KOPT-K1 (cell line): ENCODE results near the gene TBL1Y.
"Not testable (repeated sequence)": the region's sequence is repeated elsewhere in the genome, so short reads cannot be mapped to it uniquely, and the experiment has no call there.

Experiments
- H3K27ac ChIP-seq: fragments of 200-600 bp; sonication (generic); 2 replicates; pipeline ENCODE4 v1.5.1; 2016; ENCODE audit warnings: antibody characterized with exemption, mild to moderate bottlenecking, low read depth, low read length; ENCODE audit not compliant: poor library complexity, severe bottlenecking
- H3K36me3 ChIP-seq: fragments of 200-600 bp; sonication (generic); 2 replicates; pipeline ENCODE4 v1.5.1; 2017; ENCODE audit warnings: antibody characterized with exemption, mild to moderate bottlenecking, low read length, moderate library complexity; ENCODE audit not compliant: insufficient read depth
- H3K9me3 ChIP-seq: fragments of 200-600 bp; sonication (generic); 2 replicates; pipeline ENCODE4 v1.5.1; 2017; ENCODE audit warnings: antibody characterized with exemption, low read length, mild to moderate bottlenecking; ENCODE audit not compliant: insufficient read depth, poor library complexity, severe bottlenecking

TBL1Y gene

GRCh38 chrY:6910372-6911252 is at the start of gene TBL1Y:
TSS of gene TBL1Y (plus strand) at chrY:6910697. CDS start at chrY:7025085, 114,388 bp downstream.
- Histone ChIP-seq H3K36me3 (no peaks in the 10 kb centered on the region), H3K27ac (no peak within 1 kb of the TSS), H3K9me3 (no peaks in the 10 kb centered on the region)

DNA sequence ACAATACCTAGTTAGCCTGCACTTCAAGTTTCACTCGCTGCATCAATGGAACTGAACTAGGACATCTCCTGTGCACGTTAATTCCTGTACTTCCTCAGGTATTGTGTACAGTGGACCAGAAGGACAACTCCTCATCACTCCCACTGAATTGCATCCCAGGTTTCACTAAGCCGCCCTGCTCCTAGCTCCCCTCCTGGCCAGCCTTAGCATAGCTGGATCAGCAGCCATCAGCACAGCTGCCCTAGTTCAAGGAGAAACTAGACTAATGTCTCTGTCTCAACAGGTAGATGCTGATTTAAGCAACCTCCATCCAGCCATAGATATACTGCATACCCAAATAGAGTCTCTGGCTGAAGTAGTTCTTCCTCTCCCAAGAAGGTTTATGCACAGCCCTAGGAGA is 16.0 kb upstream of the TBL1Y start:
- no peaks in the 10 kb centered on the region for H3K36me3 ChIP-seq
- no peak overlapping the region for H3K27ac ChIP-seq
- no peaks in the 10 kb centered on the region for H3K9me3 ChIP-seq

DNA sequence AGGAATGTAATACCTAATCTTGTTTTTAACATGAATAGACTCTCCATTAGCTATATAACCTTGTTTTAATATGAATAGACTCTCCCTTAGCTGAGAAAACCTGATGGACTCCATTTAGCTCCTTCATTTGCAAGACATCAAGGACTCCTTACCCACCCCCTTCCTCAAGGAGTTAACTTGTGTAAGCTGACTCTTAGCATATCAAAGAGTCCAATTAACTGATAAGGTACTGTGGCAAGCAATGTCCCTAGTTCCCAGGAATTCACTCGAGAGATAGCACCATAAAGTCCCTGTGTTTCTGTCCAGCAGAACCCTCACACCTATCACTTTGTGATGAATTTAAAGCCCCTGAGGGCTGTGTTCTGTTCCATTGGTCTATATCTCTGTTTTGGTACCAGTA is 15.3 kb upstream of the TBL1Y start:
- H3K27ac ChIP-seq: no peak overlapping the region
- H3K9me3 ChIP-seq: no peaks in the 10 kb centered on the region
- H3K36me3 ChIP-seq: no peaks in the 10 kb centered on the region

DNA sequence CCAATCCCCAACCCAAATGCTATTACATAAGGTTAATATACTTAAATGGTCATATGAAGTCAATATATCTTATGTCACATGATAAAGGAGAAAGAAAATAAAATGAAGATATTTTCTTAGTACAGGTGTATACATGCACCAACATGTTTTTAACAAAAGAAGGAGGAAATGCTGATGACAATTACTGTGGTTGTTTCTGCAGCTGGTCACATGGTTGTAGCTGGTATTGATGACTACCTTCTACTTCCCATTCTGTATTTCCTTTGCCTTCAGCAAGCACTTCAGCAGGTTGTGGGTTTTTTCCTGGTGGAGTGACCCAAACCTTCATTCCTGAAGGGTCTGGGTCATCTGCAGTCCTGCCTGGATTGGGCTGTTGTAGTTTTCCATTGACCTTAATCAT is 8.4 kb upstream of the TBL1Y start:
- not testable (repeated sequence) for H3K27ac ChIP-seq, H3K36me3 ChIP-seq, H3K9me3 ChIP-seq

GRCh38 chrY:6907591-6907990 is 2.9 kb upstream of the TBL1Y start:
- H3K27ac ChIP-seq: no peak overlapping the region
- no peaks in the 10 kb centered on the region for H3K9me3 ChIP-seq
- no peaks in the 10 kb centered on the region for H3K36me3 ChIP-seq

DNA sequence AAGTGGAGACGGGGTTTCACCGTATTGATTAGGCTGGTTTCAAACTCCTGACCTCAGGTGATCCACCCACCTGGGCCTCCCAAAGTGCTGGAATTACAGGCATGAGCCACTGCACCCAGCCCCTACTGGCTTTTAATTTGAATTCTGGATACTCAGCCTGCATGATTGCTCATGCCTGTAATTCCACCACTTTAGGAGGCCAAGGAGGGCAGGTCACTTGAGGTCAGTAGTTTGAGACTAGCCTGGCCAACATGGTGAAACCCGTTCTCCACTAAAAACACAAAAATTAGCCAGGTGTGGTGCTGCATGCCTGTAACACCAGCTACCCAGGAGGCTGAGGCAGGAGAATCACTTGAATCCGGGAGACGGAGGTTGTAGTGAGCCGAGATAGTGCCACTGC is 2.5 kb upstream of the TBL1Y start:
- H3K9me3 ChIP-seq, H3K27ac ChIP-seq, H3K36me3 ChIP-seq: not testable (repeated sequence)

GRCh38 chrY:6909118-6909521 is 1.4 kb upstream of the TBL1Y start:
- Histone ChIP-seq H3K9me3 (no peaks in the 10 kb centered on the region), H3K36me3 (no peaks in the 10 kb centered on the region), H3K27ac (no peak overlapping the region)

DNA sequence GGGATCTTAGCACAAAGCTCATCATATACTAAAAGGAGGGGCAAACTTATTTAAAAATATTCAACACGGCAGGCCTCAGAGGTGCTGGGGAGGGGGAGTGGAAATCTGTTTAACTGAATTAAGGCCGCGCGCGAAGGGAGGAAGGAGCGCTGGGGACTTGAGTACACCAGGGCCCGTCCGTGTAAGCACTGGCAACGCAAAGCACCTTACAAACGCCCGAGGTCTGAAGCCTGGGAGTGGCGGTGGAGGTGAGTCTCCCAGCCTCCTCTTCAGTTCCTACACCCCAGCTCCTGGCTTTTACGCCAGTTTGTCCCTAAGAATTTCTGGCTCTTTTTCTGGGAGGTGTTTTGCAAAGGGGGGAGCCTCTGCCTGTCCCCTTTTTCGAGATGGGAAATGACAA is 641 bp upstream of the TBL1Y start:
- Histone ChIP-seq H3K27ac (no peak overlapping the region), H3K9me3 (no peaks in the 10 kb centered on the region), H3K36me3 (no peaks in the 10 kb centered on the region)

DNA sequence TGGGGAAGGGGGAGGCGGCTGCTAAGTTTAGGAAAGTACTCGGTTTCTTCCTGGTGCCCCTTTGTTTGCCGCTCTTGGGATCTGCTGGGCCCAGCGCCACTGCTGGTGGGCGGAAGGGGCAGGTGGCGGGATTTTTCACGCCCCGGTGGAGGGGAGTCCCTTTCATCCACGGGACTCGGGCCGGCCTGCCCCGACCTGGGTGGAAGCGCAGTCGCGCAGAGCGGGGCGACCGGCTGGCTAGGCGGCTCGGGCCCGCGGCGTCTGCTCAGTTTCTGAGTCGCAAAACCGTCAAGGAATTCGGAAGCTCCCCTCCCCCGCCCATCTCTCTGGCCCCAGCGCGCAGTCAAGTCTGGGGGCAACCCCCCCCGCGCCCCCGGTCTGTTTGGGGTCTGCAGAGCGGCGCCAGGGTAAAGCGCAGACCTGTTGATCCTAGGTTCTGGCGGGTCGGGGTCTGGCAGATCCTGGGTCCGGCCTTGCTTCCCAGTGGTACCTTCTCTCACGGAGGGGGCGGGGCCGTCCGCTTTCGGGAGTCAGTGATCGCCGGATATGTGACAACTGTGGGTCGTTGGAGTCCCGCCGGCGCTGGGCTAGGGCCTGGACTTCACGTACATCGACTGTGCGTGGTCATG is 870 bp downstream of the TBL1Y start, which contains the start of gene AMELY:
Gene AMELY (minus strand): TSS at position 500 of the 629 bp plus-strand sequence. CDS start 39,144 bp downstream, outside the sequence.
- Histone ChIP-seq H3K36me3 (no peaks in the 10 kb centered on the region), H3K9me3 (no peaks in the 10 kb centered on the region), H3K27ac (no peak within 1 kb of the TSS)

DNA sequence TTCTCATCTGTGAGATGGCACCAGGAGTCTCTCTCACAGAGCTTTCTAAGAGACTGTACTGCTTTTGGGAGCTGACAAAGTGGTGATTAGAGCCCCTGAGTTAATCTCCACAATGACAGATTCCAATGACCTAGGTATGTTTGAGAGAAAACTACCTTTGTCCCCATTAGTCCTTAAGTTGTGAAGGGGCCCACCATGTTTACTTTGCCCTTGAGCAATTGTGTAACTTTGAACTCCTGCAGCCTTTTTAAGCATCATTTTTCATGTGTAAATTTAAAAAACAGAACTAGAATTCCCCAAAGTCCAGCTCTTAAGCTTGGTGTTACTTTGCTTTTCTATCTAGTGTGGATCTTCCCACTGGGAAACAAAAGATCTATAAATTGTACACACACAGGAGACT is 2.9 kb downstream of the TBL1Y start:
- Histone ChIP-seq H3K36me3 (no peaks in the 10 kb centered on the region), H3K27ac (no peak overlapping the region), H3K9me3 (no peaks in the 10 kb centered on the region)

DNA sequence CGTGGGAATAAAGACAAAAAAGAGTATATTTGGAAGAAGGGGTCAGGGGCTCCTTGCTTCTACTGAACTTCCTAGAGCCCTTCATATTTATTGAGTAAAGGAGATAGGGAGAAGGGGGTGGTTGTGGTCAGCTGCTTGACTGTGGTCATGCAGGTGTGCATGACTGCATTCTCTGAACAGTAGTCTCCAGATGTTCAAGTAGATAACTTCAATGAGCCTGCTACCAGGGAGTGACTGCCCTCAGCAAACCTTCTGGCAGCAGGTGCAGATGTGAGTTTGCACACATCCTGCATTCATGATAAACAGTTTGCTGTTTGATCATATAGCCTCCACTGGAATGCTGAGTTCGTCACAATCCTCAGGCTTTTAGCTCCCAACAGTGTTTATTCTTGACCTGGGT is 10.6 kb downstream of the TBL1Y start:
- Histone ChIP-seq H3K27ac (no peak overlapping the region), H3K9me3 (no peaks in the 10 kb centered on the region), H3K36me3 (no peaks in the 10 kb centered on the region)

DNA sequence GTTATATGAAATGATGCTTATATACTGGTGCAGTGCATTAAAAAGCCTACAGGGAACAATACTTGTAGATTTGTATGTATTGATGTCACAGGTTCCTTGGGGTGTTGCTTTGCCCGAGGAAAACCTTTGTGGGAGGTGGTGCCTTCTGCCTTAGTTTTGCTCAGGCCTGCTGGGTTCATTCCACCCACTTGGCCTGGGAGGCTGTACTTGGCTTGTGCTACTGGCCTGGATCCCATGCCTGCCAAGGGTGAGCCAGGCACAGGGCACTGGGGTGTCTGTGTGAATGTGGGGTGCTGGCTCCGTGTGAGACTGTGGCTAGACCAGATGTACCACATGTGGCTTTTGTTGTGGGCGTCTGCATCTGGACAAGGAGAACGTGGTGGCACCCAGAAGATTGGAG is 17.8 kb downstream of the TBL1Y start:
- Histone ChIP-seq H3K27ac (no peak overlapping the region), H3K9me3 (no peaks in the 10 kb centered on the region)

DNA sequence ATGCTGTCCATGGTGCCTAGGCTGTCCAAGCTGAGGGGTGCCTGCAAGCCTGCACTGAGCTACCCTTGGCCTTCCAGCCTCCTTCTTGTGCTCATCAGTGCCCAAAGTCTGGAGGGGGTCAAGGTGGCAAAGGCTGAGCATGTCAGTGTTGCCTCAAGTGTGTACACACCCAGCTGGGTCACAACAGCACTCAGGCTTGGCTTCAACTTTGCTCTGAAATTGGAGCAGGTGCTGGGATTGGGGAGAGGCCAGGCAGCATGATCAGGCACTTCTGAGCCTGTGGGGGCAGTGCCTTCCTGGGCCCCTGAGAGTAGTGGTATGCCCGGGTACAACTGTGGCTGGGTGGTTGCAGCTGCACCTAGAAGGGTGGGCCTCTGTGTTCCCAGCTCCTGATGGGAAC is 18.7 kb downstream of the TBL1Y start:
- Histone ChIP-seq H3K27ac (no peak overlapping the region), H3K9me3 (no peaks in the 10 kb centered on the region), H3K36me3 (no peaks in the 10 kb centered on the region)

More for the DNA sequence above, 17.8 kb downstream of the TBL1Y start:
- no peaks in the 10 kb centered on the region for H3K36me3 ChIP-seq

GRCh38 chrY:6931779-6932396 is 21.4 kb downstream of the TBL1Y start:
- no peaks in the 10 kb centered on the region for H3K36me3 ChIP-seq
- H3K9me3 ChIP-seq: no peaks in the 10 kb centered on the region
- no peak overlapping the region for H3K27ac ChIP-seq

DNA sequence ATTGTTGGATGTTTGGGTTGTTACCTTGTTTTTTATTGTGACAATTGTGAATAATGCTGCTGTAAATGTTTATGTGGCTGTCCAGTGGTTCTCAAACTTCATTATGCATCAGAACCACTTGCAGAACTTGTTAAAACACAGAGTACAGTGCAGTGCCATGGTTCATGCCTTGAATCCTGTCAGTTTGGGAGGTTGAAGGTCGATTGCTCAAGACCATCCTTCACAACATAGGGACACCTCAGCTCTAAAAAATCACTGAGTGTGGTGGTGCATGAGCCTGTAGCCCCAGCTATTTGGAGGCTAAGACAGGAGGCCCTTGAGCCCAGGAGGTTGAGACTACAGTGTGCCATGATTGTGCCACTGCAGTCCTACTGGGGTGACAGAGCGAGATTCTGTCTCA is 25.0 kb downstream of the TBL1Y start:
- H3K27ac ChIP-seq: no peak overlapping the region
- H3K36me3 ChIP-seq: no peaks in the 10 kb centered on the region
- no peaks in the 10 kb centered on the region for H3K9me3 ChIP-seq
